Endothelial cell of umbilical vein (primary cell): ENCODE measurements around the gene EED. TPM values are rescaled to one million over a fixed set of nuclear protein-coding genes. Genes with fewer than 3 reads are reported as not detected.

Experiments used
- BruUV-seq: library from RNA; stranded (reverse); fragments of 400-500 nt; replicated peaks from 2 replicates; lab custom pipeline; 2021; lab: Mats Ljungman, UMichigan
- CTCF ChIA-PET: fragments of 300-600, 350-600 bp; sonication (Branson Sonifier 250); formaldehyde crosslinking; loops from one replicate; lab custom pipeline; 2021; ENCODE audit warnings: antibody characterized with exemption, inconsistent platforms; lab: Charles Lee
- POLR2A ChIA-PET: fragments of 300-600, 350-600 bp; sonication (Branson Sonifier 250); formaldehyde crosslinking; loops from one replicate; lab custom pipeline; 2021; ENCODE audit warnings: antibody characterized with exemption, inconsistent platforms; lab: Charles Lee
- DNase-seq: peaks from one replicate; pipeline ENCODE4 v3.0.0-alpha.2; 2011; ENCODE audit warnings: low read depth, low spot score
- FAIRE-seq: peaks from 2 replicates; lab custom pipeline; 2011; peaks lifted over from hg19 to GRCh38; lab: Jason Lieb, UNC
- H2AFZ ChIP-seq: 2 replicates; pipeline ENCODE4 v1.6.0; 2012; ENCODE audit warnings: low read depth, low read length, control low read depth, inconsistent platforms
- H3K27ac ChIP-seq: 2 replicates; pipeline ENCODE4 v1.5.1; 2011; ENCODE audit warnings: low read depth, mild to moderate bottlenecking, control low read depth, low read length, moderate library complexity; ENCODE audit not compliant: insufficient read depth
- H3K27me3 ChIP-seq, 2 experiments: 2 replicates each; pipeline versions ENCODE4 v1.6.0 to v1.6.1; 2011; ENCODE audit warnings: low read length in 2 of 2, mixed read lengths in 1 of 2; ENCODE audit not compliant: control insufficient read depth in 2 of 2, insufficient read depth in 2 of 2
- H3K36me3 ChIP-seq, 2 experiments: 2 replicates in 1 of 2; 3 replicates in 1 of 2; pipeline ENCODE4 v1.5.1; 2011; ENCODE audit warnings: low read length in 2 of 2, mild to moderate bottlenecking in 1 of 2, moderate library complexity in 1 of 2; ENCODE audit not compliant: control insufficient read depth in 2 of 2, insufficient read depth in 2 of 2; ENCODE audit errors: extremely low read depth in 1 of 2
- H3K4me1 ChIP-seq: 3 replicates; pipeline ENCODE4 v1.5.1; 2011; ENCODE audit warnings: mild to moderate bottlenecking, low read length; ENCODE audit not compliant: control insufficient read depth, insufficient read depth; ENCODE audit errors: extremely low read depth
- H3K4me2 ChIP-seq: 2 replicates; pipeline ENCODE4 v1.6.1; 2011; ENCODE audit warnings: low read length, control low read depth, mixed read lengths; ENCODE audit not compliant: insufficient read depth
- H3K4me3 ChIP-seq, 3 experiments: fragments of 200-600 bp in 1 of 3; sonication (generic), shearing (Covaris generic) in 1 of 3; replicated peaks in 1 of 3; 2 replicates each; pipeline ENCODE4 v1.5.1; 2011 to 2016; ENCODE audit warnings: control low read depth in 3 of 3, low read length in 3 of 3, mild to moderate bottlenecking in 2 of 3, inconsistent platforms in 1 of 3, low read depth in 1 of 3, moderate library complexity in 1 of 3; ENCODE audit not compliant: insufficient read depth in 1 of 3
- H3K79me2 ChIP-seq: 2 replicates; pipeline ENCODE4 v1.6.0; 2012; ENCODE audit warnings: low read length, inconsistent platforms; ENCODE audit not compliant: control insufficient read depth, insufficient read depth
- H3K9ac ChIP-seq: replicated peaks from 2 replicates; pipeline ENCODE3; 2011; ENCODE audit warnings: low read length, control low read depth; ENCODE audit not compliant: insufficient read depth; ENCODE audit errors: extremely low read depth
- H3K9me1 ChIP-seq: replicated peaks from 3 replicates; pipeline ENCODE4 v1.6.0; 2011; ENCODE audit warnings: mild to moderate bottlenecking, low read length; ENCODE audit not compliant: control insufficient read depth, insufficient read depth; ENCODE audit errors: extremely low read depth
- H3K9me3 ChIP-seq: replicated peaks from 2 replicates; pipeline ENCODE4 v1.5.1; 2012; ENCODE audit warnings: low read length, inconsistent platforms; ENCODE audit not compliant: control insufficient read depth, insufficient read depth
- H4K20me1 ChIP-seq: replicated peaks from 2 replicates; pipeline ENCODE3; 2011; ENCODE audit warnings: mild to moderate bottlenecking, low read length; ENCODE audit not compliant: control insufficient read depth, insufficient read depth; ENCODE audit errors: extremely low read depth
- EZH2 ChIP-seq: IDR thresholded peaks from 2 replicates; pipeline ENCODE4 v1.6.1; 2012; ENCODE audit warnings: borderline replicate concordance, low read depth, mild to moderate bottlenecking, moderate library complexity, low read length, inconsistent platforms; ENCODE audit not compliant: severe bottlenecking
- FOS ChIP-seq: IDR thresholded peaks from 2 replicates; pipeline ENCODE4 v1.6.1; 2011; ENCODE audit warnings: mild to moderate bottlenecking, low read length, moderate library complexity, borderline replicate concordance; ENCODE audit not compliant: insufficient read depth
- GATA2 ChIP-seq: IDR thresholded peaks from 2 replicates; pipeline ENCODE4 v1.7.0; 2011; ENCODE audit warnings: low read depth, mild to moderate bottlenecking, moderate library complexity, mixed read lengths, low read length; ENCODE audit not compliant: insufficient read length, insufficient read depth
- JUN ChIP-seq: IDR thresholded peaks from 2 replicates; pipeline ENCODE4 v1.6.1; 2011; ENCODE audit warnings: borderline replicate concordance, low read depth; ENCODE audit not compliant: insufficient read length, insufficient read depth
- MAX ChIP-seq: IDR thresholded peaks from 2 replicates; pipeline ENCODE4 v1.6.1; 2011; ENCODE audit not compliant: insufficient read depth, insufficient read length
- MYC ChIP-seq: IDR thresholded peaks from one replicate; pipeline ENCODE4 v1.6.1; 2011; ENCODE audit warnings: mild to moderate bottlenecking, low read depth, low read length
- POLR2A ChIP-seq: IDR thresholded peaks from 2 replicates; pipeline ENCODE4 v1.6.1; 2012; ENCODE audit warnings: low read depth, mild to moderate bottlenecking, control low read depth, low read length
- POLR2AphosphoS5 ChIP-seq: IDR thresholded peaks from 2 replicates; pipeline ENCODE4 v1.6.1; 2012; ENCODE audit warnings: low read depth, mild to moderate bottlenecking, control low read depth, low read length, moderate library complexity; ENCODE audit not compliant: insufficient read depth
- dilution Hi-C: fragments of 300-500 bp; cut with MboI; formaldehyde crosslinking; loops from one replicate; pipeline ENCODE4 v1.15.0; 2019; ENCODE audit warnings: low sequenced_read_pairs; ENCODE audit not compliant: extremely low pct_ligation_motif_present
- intact Hi-C: fragments of 100-400 bp; cut with micrococcal nuclease; formaldehyde crosslinking; loops from one replicate; pipeline ENCODE4 v1.10.0; 2022
- polyA plus RNA-seq, 4 experiments: library from polyadenylated mRNA; depleted of rRNA in 3 of 4; stranded (reverse) in 3 of 4; unstranded in 1 of 4; fragments of >200 nt; gene quantifications; 2 replicates each; pipeline versions ENCODE4 v1.2.1 to v1.2.3, GENCODE V29; 2011 to 2012; ENCODE audit warnings: missing spikeins in 1 of 4
- total RNA-seq: library from RNA; stranded (reverse); gene quantifications from 2 replicates; pipeline ENCODE4 v1.2.3, GENCODE V29; 2021
- TF ChIP-seq, protein P1 (sequence below), 2 donors: IDR thresholded peaks; 1 replicate in 1 of 2; 2 replicates in 1 of 2; pipeline ENCODE4 v1.5.1; 2011; ENCODE audit warnings: low read length in 2 of 2, mild to moderate bottlenecking in 2 of 2, moderate library complexity in 2 of 2, control low read depth in 1 of 2, inconsistent platforms in 1 of 2, low read depth in 1 of 2; ENCODE audit not compliant: insufficient read depth in 1 of 2; ENCODE audit errors: extremely low read depth in 1 of 2

Gene EED
- total and polyA plus RNA-seq, 2 donors (not counting 3 experiments of a cell fraction or from before 2014, with no cell fraction given), result 9.4 to 21.8 TPM

DNA sequence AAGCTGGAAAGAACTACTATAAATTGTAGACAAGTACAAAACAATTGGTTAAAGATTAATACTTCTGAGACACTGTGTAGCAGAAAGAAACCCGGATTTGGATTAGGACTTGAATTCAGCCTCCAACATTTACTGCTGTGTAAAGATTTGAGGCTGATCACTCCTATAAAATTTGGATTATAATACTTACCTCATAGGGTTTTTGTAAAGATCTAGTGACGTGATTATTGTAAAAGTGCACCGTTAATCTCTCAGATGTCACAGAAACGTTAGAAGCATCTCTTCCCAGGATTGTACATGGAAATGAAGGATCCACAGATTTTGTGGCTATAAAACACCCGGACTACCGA lies 57.2 kb downstream of the EED start:
- H3K27me3 ChIP-seq, result peaks cover 0 to 3% of the 10 kb centered on the region in 2 experiments
- ChIA-PET POLR2A (no interaction called here), CTCF (interaction anchor here (1.1 to 1.6 kb wide), 2 partner anchors 260 to 447 kb away, joined by 5 to 6 read pairs; partner anchors contain the start of gene CCDC83)
- no TSS peak for BruUV-seq
- TF ChIP-seq, protein P1, sequence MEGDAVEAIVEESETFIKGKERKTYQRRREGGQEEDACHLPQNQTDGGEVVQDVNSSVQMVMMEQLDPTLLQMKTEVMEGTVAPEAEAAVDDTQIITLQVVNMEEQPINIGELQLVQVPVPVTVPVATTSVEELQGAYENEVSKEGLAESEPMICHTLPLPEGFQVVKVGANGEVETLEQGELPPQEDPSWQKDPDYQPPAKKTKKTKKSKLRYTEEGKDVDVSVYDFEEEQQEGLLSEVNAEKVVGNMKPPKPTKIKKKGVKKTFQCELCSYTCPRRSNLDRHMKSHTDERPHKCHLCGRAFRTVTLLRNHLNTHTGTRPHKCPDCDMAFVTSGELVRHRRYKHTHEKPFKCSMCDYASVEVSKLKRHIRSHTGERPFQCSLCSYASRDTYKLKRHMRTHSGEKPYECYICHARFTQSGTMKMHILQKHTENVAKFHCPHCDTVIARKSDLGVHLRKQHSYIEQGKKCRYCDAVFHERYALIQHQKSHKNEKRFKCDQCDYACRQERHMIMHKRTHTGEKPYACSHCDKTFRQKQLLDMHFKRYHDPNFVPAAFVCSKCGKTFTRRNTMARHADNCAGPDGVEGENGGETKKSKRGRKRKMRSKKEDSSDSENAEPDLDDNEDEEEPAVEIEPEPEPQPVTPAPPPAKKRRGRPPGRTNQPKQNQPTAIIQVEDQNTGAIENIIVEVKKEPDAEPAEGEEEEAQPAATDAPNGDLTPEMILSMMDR (IDR thresholded peaks at IDR 0.05; ENCODE audit: extremely low read depth in 1 of 2, insufficient read depth in 1 of 2, low read depth in 1 of 2, low read length in 2 of 2), result no peak
- TF ChIP-seq MYC (no peak), GATA2 (no peak), POLR2A (no peak), POLR2AphosphoS5 (no peak), FOS (no peak), MAX (no peak), EZH2 (no peak), JUN (no peak)
- H2AFZ ChIP-seq, result peak overlapping the region; percentile 18
- H3K4me2 ChIP-seq, result peak overlapping the region; percentile 41
- no peaks in the 10 kb centered on the region for H3K9me1 ChIP-seq
- peaks cover 23% of the 10 kb centered on the region for H3K79me2 ChIP-seq
- H3K9me3 ChIP-seq, result no peaks in the 10 kb centered on the region
- dilution Hi-C loops (no loop called here), intact Hi-C loops (loop anchor here (1.0 kb wide), 1 partner anchor 56 kb away; no protein-coding TSS in a partner anchor)
- H3K36me3 ChIP-seq, result no peaks in the 10 kb centered on the region
- peak overlapping the region in 1 of 3 experiments; percentile 89 for H3K4me3 ChIP-seq
- H3K9ac ChIP-seq, result peak overlapping the region; percentile 75
- DNase-seq, result no peak
- no peak for FAIRE-seq
- H4K20me1 ChIP-seq, result no peaks in the 10 kb centered on the region
- no peak overlapping the region for H3K27ac ChIP-seq
- peaks cover 6% of the 10 kb centered on the region for H3K4me1 ChIP-seq
